Measurements from ENCODE around the gene DHRS12. TPM values are rescaled to one million over a fixed set of nuclear protein-coding genes. Genes with fewer than 3 reads are reported as not detected.

Gene DHRS12
- polyA plus RNA-seq, 10 donors, result 10.4 to 18.5 (median 15.3) TPM

DNA sequence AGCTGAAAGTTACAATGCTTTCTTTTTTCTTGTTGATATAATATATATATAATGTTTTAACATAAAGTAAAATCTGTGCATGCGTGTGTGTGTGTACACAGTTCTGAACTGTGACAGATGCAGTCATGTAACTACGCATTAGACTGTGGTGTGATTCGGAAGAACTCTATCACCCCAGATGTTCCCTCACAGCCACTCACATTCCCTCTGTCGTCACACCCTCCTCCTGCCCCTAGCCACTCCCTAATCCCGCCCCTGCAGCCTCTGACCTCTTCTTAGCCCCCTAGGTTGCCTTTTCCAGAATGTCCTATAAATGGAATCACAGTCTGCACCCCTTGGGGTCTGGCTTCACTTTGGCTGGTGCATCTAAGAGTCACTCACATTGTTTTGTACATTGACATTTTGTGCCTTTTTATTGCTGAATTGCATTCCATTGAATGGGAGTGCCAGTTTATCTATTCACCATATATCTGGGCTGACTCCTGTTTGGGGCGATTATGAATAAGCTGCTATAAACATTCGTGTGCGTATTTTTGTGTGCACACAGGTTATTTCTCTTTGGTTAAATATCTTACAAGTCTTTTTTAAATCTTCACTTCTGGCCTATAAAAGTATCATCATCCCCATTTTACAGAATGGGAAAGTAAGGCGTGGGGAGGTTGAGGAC lies 20.4 kb downstream of the DHRS12 start:
- DNase-seq, result no peak

- no peak for DNase-seq
These were observed 21.8 kb downstream of the DHRS12 start for GRCh38 chr13:51782026-51782710.

- no peak for DNase-seq
These were observed 22.5 kb downstream of the DHRS12 start for GRCh38 chr13:51781246-51782022.

- no peak for DNase-seq
These were observed 23.9 kb downstream of the DHRS12 start for GRCh38 chr13:51780099-51780498.

DNA sequence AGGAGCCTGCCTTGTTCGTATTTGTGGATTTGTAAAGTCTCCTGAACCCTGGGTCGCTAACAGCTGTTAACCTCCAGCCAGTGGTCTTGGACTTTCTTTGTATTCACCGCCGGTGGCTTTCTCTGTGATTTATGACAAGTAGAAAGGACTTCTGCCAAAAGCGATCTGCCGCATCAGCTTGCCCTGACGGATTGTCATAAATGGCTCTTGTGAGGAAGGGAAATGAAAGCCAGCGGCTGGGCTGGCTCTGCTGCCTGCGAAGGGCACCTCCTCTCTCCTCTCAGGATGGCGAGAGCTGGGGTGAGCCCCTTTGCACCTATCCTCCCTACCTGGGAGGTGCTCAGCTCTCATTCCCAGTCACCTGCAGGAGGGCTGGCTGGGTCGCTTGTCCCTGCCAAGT lies 25.6 kb downstream of the DHRS12 start:
- no peak for DNase-seq

GRCh38 chr13:51777921-51778320 lies 26.0 kb downstream of the DHRS12 start:
- no peak for DNase-seq

DNA sequence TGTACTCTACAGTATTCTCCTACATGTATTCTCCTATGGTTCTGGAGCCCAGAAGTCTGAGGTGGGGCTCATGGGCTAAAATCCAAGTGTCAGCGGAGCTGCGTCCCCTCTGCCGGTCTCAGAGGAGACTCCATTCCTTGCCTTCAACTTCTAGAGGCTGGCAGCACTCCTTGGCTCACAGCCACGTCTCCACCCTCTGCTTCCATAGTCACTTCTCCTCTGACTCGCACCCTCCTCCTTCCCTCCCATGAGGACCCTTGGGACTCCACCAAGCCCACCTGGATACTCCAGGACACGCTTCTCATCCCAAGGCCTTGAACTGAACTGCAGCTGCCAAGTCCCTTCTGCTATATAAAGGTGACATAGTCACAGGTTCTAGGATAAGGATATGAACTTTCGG lies 27.8 kb downstream of the DHRS12 start:
- DNase-seq, result no peak

- no peak for DNase-seq
These were observed 30.4 kb downstream of the DHRS12 start for GRCh38 chr13:51773515-51773914.

- DNase-seq, result no peak
These were observed 31.2 kb downstream of the DHRS12 start for GRCh38 chr13:51772781-51773180.

- no peak for DNase-seq
These were observed 31.9 kb downstream of the DHRS12 start for GRCh38 chr13:51772105-51772455.

- DNase-seq, result no peak
These were observed 32.4 kb downstream of the DHRS12 start for GRCh38 chr13:51771418-51772104.

DNA sequence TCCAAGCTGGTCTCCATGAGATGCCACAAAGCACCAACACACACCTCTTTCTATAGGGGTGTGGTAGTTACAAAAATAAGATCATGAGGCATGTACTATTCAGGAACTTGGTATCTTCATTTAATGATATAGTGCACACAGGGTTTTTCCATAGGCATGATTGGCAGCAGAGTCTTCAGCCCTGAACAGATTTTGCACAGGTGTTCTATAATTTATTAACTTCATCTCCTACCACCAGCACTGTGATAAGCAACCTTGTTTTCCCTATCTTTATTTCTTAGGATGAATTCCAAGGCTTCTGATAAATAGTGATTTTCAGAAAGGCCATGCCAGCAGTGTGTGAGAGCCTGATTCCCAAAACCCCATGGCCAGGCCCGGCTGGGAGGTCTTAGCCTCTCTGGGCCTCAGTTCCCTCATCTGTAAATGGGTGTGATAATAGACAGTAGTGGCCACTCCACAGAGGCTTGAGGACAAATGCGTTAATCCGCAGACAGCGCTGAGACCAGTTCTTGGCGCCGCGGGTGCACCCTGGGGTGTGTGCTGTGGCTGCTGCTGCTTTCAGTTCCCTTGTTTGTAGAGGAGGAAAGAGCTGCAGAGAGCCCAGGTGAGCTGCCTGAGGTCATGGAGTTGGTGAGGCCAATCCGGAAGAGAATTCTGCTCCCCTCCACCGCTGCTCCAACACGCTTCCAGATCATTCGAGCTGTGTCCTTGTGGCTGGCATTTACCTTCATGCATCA lies 33.1 kb downstream of the DHRS12 start:
- no peak for DNase-seq

GRCh38 chr13:51770160-51770559 lies 33.8 kb downstream of the DHRS12 start:
- no peak for DNase-seq

GRCh38 chr13:51769455-51770127 lies 34.4 kb downstream of the DHRS12 start:
- no peak for DNase-seq

DNA sequence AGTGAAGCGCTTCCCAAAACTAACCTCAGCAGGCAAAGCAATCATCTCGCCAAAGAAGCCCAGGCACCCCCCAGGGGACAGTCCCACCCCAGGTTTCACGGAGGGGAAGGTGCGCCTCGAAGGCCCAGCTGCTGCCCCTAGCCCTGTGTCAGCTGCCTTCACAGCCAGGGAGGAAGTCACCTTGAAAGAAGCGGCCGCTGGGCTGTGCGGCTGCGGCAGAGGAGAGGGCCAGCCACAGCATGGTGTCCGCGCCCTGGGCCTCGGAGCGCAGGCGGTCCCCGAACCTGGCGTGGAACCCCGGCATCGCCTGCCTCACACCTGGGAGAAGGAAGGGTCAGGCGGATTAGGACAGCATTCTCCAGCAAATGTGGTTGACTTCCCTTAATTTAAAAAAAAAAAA lies 35.0 kb downstream of the DHRS12 start:
- no peak for DNase-seq

GRCh38 chr13:51768378-51768921 lies 35.5 kb downstream of the DHRS12 start:
- DNase-seq, result no peak

DNA sequence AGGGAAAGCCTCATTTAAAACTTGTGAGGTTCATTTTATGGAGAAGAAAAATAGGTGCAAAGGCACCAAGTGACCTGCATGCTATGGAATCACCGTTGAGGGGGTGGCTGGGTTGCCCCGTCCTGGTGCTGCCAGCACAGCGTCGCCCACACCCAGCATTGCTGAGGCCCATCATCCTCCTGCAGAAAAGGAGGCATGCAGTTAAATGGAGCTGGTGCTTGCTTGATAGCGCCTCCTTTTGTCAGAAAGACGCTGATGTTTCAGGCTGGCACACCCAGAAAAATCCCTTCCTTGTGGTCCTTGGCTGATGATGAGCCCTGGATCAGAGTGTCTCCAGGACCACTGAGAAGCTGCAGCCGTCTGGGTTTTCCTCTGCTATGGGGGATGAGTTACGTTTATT lies 36.9 kb downstream of the DHRS12 start:
- no peak for DNase-seq

DNA sequence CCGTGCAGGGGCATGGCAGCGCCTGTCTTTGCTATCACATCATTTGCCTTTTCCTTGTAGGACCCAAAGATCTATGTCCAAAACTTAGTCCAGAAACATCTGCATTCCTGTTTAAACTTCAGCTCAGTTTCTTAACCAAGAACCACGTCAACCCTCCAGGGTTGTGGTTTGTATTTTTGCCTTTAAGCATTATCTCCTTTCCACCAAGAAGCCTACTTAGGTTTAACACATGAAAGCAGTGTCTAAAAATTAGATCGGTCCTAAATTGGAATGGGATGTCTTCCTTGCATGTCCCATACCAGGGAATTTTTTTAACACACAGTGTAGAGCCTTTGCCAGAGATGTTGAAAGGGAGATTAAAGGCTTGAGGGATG lies 38.8 kb downstream of the DHRS12 start:
- DNase-seq, result no peak

DNA sequence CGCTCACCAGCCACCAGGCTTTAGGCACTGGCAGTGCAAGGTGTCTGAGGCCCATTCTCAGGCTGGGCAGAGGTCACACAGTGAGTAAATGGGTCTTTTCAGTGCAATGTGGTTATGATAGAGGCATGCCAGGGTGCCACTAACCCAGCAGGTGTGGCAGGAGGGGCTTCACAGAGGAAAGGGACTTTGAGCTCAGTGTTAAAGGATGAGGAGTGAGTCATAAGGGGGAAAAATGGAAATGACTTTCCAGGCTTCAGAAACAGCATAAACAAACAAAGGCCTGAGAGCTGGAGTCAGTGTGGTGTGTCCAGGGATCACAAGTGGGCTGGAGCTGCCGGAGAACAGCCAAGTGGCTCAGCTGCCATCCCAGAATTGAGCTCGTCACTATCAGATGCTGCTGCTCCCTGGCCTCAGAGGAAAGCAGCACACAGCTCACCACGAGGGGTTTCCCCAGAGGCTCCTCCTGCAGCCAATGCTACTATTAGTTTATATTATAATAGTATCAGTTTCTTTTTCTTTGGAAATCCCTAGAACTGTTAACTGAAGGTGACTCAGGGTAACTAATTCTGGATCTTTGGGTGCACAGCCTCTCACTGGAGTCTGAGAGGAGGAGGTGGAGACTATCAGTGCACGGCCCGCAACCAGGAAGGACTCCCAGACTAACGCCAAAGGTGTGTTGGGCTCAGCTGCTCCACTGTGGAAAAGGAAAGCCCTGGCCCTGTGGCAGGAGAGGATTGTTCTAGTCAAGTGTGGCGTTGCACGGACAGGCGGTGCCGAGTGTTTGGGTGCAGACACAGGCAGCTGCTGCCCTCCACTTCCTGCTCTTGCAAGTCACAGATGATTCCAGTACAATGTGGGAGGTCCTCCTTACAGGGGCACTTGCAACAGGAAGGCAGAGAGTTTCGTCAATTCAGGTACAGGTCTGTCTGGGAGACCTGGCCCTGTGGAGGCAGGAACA lies 39.5 kb downstream of the DHRS12 start:
- DNase-seq, result peak; percentile 38 to 67 (median 62)

- no peak for DNase-seq
These were observed 40.5 kb downstream of the DHRS12 start for GRCh38 chr13:51763486-51763885.
